ENCODE results near the gene PRPSAP1. TPM values are rescaled to one million over a fixed set of nuclear protein-coding genes. Genes with fewer than 3 reads are reported as not detected.

PRPSAP1 gene
- total RNA-seq, 4 donors from 2014 or later: 10.2 to 23.4 (median 15.9) TPM

DNA sequence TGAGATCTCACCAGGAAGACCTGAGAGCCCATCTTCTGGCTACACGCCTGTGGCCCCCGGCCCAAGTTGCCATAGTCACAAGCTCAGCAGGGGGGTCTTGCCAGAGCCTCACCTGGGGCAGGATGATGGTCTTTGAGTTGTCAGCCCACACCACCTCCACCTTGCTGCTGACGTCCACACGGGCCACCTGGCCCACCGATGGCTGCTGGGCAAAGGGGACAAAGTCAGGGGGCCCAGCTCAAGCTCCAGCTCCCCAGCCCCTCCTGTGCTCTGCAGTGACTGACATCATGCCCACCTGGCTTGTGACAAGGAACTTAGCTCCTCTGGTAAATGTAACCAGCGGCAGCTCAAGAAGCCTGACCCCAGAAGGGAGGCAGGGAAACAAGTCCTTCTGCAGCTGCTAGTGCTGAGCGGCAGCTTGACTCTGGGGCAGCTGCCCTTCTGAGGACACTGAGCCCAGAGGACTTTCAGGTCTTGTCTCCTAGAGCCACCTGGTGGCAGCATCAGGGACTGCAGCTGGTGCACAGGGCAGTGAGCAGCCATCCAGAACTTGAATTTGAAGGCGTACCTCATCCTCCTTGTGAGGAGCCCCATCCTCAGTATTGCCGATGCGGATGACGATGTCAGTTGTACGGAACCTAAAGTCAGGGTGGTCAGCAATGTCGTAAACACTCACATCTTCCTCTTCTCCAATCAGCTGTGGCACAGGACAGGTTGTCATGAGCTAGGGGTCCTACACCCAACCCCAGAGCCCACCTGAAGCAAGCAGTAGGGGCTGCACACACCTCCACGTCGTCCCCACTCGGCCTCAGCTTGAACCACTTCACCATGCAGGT lies 44.2 kb upstream of the PRPSAP1 start:
- in situ Hi-C loops (cut with MboI; ENCODE audit: low sequenced_read_pairs in 4 of 4): loop anchor here in 3 of 4 donors (5.0 kb wide), 1 partner anchor 96 kb away; no protein-coding TSS in a partner anchor
- TF ChIP-seq, protein P1, sequence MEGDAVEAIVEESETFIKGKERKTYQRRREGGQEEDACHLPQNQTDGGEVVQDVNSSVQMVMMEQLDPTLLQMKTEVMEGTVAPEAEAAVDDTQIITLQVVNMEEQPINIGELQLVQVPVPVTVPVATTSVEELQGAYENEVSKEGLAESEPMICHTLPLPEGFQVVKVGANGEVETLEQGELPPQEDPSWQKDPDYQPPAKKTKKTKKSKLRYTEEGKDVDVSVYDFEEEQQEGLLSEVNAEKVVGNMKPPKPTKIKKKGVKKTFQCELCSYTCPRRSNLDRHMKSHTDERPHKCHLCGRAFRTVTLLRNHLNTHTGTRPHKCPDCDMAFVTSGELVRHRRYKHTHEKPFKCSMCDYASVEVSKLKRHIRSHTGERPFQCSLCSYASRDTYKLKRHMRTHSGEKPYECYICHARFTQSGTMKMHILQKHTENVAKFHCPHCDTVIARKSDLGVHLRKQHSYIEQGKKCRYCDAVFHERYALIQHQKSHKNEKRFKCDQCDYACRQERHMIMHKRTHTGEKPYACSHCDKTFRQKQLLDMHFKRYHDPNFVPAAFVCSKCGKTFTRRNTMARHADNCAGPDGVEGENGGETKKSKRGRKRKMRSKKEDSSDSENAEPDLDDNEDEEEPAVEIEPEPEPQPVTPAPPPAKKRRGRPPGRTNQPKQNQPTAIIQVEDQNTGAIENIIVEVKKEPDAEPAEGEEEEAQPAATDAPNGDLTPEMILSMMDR (IDR thresholded peaks at IDR 0.05 in 4 of 5, conservative IDR thresholded peaks at IDR 0.05 in 1 of 5): peak; percentile 96 to 98 (median 97)
- no peak for TF ChIP-seq POLR2A (IDR thresholded peaks at IDR 0.05)
- ATAC-seq (peak; percentile 87 to 95), DNase-seq (peak; percentile 69 to 85)
- H3K9me3 ChIP-seq: no peaks in the 10 kb centered on the region
- peaks cover 0 to 5% of the 10 kb centered on the region in 2 donors for H3K4me1 ChIP-seq
- intact Hi-C loops (cut with DNase I; ENCODE audit: low total_unique reads): loop anchor here (2.0 kb wide), 1 partner anchor 95 kb away; no protein-coding TSS in a partner anchor
- H3K36me3 ChIP-seq: peaks cover 0 to 94% of the 10 kb centered on the region in 2 donors
- H3K27me3 ChIP-seq: no peaks in the 10 kb centered on the region
- H3K27ac ChIP-seq: peak overlapping the region in 2 of 4 donors; percentile 30 to 31
- H3K4me3 ChIP-seq: no peak overlapping the region

DNA sequence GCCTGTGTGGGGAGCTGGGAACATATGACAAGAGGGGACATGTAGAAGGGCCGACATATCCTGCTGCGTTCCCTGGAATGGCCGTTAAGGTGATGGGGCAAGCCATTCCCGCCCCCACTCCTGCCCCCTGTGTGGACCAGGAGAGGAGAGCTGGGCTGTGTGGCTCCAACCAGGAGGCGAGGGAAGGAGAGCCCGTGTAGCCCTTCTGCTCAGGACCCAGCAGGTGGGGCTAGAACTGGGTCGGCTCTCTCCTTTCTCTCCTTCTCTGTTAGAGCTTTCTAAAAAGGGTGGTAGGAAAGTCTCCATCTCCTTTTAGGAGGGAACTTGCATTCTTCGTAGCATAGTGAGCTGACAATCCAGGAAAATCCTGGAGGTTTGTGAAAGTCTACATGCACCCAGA lies 43.5 kb upstream of the PRPSAP1 start:
- no peak overlapping the region for H3K27ac ChIP-seq
- no peak for DNase-seq
- H3K9me3 ChIP-seq: no peaks in the 10 kb centered on the region
- no peak for ATAC-seq
- H3K4me1 ChIP-seq: peaks cover 0 to 5% of the 10 kb centered on the region in 2 donors
- TF ChIP-seq, protein P1 (IDR thresholded peaks at IDR 0.05 in 4 of 5, conservative IDR thresholded peaks at IDR 0.05 in 1 of 5): no peak
- TF ChIP-seq POLR2A (IDR thresholded peaks at IDR 0.05): no peak
- H3K27me3 ChIP-seq: no peaks in the 10 kb centered on the region
- no peak overlapping the region for H3K4me3 ChIP-seq
- peaks cover 0 to 95% of the 10 kb centered on the region in 2 donors for H3K36me3 ChIP-seq
- intact Hi-C loops (cut with DNase I; ENCODE audit: low total_unique reads): no loop called here
- in situ Hi-C loops (cut with MboI; ENCODE audit: low sequenced_read_pairs in 4 of 4): loop anchor here in 3 of 4 donors (5.0 kb wide), 1 partner anchor 95 kb away; no protein-coding TSS in a partner anchor

DNA sequence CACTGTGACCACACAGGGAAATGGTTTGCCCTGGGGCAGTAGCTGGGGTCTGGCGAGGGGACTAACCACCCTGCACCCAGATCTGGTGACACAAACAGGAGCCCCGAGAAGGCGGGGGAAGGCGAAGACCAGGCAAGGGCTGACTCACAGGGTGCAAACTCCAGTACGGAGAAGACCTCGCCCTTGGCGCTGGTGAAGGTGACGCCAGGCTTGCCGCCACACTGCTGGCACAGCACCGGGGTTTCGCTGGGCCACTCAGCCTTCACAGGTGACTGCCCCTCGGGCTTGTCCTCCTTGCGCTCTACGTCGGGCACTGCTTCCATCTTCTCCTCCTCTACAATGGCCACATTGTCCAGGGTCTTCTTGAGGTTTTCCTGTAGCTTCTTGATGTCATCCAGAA lies 42.3 kb upstream of the PRPSAP1 start:
- no peaks in the 10 kb centered on the region for H3K9me3 ChIP-seq
- intact Hi-C loops (cut with DNase I; ENCODE audit: low total_unique reads): no loop called here
- no peak for ATAC-seq
- in situ Hi-C loops (cut with MboI; ENCODE audit: low sequenced_read_pairs in 4 of 4): loop anchor here in 3 of 4 donors (5.0 kb wide), 1 partner anchor 94 kb away; no protein-coding TSS in a partner anchor
- H3K36me3 ChIP-seq: peaks cover 0 to 95% of the 10 kb centered on the region in 2 donors
- no peak for DNase-seq
- no peaks in the 10 kb centered on the region for H3K27me3 ChIP-seq
- TF ChIP-seq, protein P1 (IDR thresholded peaks at IDR 0.05 in 4 of 5, conservative IDR thresholded peaks at IDR 0.05 in 1 of 5): no peak
- no peak for TF ChIP-seq POLR2A (IDR thresholded peaks at IDR 0.05)
- H3K4me1 ChIP-seq: peaks cover 0 to 5% of the 10 kb centered on the region in 2 donors
- H3K4me3 ChIP-seq: no peak overlapping the region
- no peak overlapping the region for H3K27ac ChIP-seq

DNA sequence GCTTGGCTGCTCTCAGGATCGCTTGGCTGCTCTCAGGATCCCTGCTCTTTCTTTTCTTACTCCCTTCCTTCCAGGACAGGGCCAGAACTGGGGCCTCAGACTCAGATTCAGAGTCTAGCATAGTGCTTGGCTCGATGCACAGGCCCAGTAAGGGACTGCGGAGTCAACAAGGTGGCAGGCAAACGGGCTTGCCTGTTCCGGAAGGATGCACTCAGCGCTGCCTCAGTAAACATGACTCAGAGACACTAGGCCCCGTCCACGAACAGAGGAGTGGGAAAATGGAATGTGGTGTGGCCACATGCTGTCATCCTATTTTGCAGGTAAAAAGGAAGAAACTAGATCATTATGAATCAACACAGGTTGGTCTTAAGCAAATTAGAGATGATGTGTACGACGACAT lies 40.5 kb upstream of the PRPSAP1 start:
- in situ Hi-C loops (cut with MboI; ENCODE audit: low sequenced_read_pairs in 4 of 4): no loop called here
- H3K9me3 ChIP-seq: no peaks in the 10 kb centered on the region
- no peak for DNase-seq

More for the DNA sequence above, 40.5 kb upstream of the PRPSAP1 start:
- Histone ChIP-seq H3K27ac (no peak overlapping the region), H3K4me3 (no peak overlapping the region), H3K4me1 (peaks cover 5 to 7% of the 10 kb centered on the region in 2 donors), H3K36me3 (peaks cover 0 to 89% of the 10 kb centered on the region in 2 donors), H3K27me3 (no peaks in the 10 kb centered on the region)
- intact Hi-C loops (cut with DNase I; ENCODE audit: low total_unique reads): no loop called here
- TF ChIP-seq, protein P1 (IDR thresholded peaks at IDR 0.05 in 4 of 5, conservative IDR thresholded peaks at IDR 0.05 in 1 of 5): no peak
- TF ChIP-seq POLR2A (IDR thresholded peaks at IDR 0.05): no peak
- ATAC-seq: no peak
